ENCODE data around the gene S1PR4.
"Not testable (repeated sequence)": the region's sequence is repeated elsewhere in the genome, so short reads cannot be mapped to it uniquely, and the experiment has no call there.

Gene S1PR4

DNA sequence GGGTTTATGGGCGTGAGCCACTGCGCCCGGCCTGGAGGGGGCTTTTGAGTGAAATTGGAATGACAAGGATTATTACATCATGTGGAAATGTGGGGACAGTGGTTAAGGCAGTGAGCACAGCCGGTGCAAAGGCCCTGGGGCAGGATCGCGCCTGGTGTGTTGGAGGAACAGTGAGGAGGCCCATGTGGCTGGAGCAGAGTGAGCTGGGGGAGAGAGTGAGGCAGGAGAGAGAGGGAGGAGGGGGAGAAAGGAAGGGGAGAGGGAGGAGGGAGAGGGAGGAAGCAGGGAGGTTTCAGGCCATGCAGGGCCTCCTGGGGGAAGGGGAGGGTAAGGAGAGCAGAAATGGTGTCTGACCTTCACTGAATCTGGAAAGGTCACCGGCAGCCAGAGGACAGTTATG lies 34.6 kb downstream of the S1PR4 start:
- Histone ChIP-seq H3K36me3 (ENCODE audit: control insufficient read depth, insufficient read depth, low read length) (no peaks in the 10 kb centered on the region; the same call in 1 of the 2 replicates), H3K4me3 (replicated peaks; ENCODE audit: low read depth, low read length) (no peak overlapping the region), H3K27me3 (replicated peaks; ENCODE audit: control insufficient read depth, insufficient read depth, low read length) (no peaks in the 10 kb centered on the region)
- TF ChIP-seq, protein P1, sequence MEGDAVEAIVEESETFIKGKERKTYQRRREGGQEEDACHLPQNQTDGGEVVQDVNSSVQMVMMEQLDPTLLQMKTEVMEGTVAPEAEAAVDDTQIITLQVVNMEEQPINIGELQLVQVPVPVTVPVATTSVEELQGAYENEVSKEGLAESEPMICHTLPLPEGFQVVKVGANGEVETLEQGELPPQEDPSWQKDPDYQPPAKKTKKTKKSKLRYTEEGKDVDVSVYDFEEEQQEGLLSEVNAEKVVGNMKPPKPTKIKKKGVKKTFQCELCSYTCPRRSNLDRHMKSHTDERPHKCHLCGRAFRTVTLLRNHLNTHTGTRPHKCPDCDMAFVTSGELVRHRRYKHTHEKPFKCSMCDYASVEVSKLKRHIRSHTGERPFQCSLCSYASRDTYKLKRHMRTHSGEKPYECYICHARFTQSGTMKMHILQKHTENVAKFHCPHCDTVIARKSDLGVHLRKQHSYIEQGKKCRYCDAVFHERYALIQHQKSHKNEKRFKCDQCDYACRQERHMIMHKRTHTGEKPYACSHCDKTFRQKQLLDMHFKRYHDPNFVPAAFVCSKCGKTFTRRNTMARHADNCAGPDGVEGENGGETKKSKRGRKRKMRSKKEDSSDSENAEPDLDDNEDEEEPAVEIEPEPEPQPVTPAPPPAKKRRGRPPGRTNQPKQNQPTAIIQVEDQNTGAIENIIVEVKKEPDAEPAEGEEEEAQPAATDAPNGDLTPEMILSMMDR (IDR thresholded peaks at IDR 0.05; ENCODE audit: insufficient read depth, low read length, poor library complexity, severe bottlenecking), result no peak
- no peak for DNase-seq (ENCODE audit: extremely low read depth, insufficient read length)

DNA sequence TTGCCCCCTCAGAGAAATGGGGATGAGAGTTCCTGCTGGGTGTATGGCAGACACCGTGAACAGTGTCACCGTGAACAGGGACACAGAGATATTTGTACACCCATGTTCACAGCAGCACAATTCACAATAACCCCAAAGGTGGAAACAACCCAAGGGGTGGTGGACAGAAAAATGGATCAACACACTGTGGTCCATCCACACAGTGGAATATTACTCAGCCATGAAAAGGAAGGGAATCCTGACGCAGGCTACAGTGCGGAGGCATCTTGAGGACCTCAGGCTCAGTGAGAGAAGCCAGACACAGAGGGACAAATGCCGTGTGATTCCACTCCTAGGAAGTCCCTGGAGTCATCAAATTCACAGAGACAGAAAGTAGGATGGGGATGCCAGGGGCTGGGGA lies 38.3 kb downstream of the S1PR4 start:
- no peaks in the 10 kb centered on the region for H3K36me3 ChIP-seq (ENCODE audit: control insufficient read depth, insufficient read depth, low read length)
- no peaks in the 10 kb centered on the region for H3K27me3 ChIP-seq (replicated peaks; ENCODE audit: control insufficient read depth, insufficient read depth, low read length)
- H3K4me3 ChIP-seq (replicated peaks; ENCODE audit: low read depth, low read length), result no peak overlapping the region
- DNase-seq (ENCODE audit: extremely low read depth, insufficient read length), result no peak
- TF ChIP-seq, protein P1 (IDR thresholded peaks at IDR 0.05; ENCODE audit: insufficient read depth, low read length, poor library complexity, severe bottlenecking), result no peak

DNA sequence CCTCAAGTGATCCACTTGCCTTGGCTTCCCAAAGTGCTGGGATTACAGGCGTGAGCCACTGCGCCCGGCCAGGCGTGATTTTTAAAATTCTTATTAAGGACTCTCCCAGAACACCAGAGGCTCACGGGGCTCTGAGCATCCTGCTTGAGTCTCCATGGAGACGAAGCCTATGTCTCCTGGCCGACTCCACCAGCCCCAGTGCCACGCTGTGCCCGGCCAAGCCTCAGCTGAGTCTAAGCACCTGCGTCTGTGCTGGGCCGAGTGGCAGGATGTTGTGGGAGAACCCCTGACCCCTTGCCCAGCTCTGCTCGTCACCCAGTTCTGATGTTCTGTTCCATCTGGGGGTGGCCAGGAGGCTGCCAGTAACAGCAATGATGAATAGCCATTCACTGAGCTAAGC lies 42.0 kb downstream of the S1PR4 start:
- TF ChIP-seq, protein P1 (IDR thresholded peaks at IDR 0.05; ENCODE audit: insufficient read depth, low read length, poor library complexity, severe bottlenecking), result no peak
- Histone ChIP-seq H3K36me3 (ENCODE audit: control insufficient read depth, insufficient read depth, low read length) (no peaks in the 10 kb centered on the region), H3K4me3 (replicated peaks; ENCODE audit: low read depth, low read length) (no peak overlapping the region), H3K27me3 (replicated peaks; ENCODE audit: control insufficient read depth, insufficient read depth, low read length) (no peaks in the 10 kb centered on the region)
- no peak for DNase-seq (ENCODE audit: extremely low read depth, insufficient read length)

DNA sequence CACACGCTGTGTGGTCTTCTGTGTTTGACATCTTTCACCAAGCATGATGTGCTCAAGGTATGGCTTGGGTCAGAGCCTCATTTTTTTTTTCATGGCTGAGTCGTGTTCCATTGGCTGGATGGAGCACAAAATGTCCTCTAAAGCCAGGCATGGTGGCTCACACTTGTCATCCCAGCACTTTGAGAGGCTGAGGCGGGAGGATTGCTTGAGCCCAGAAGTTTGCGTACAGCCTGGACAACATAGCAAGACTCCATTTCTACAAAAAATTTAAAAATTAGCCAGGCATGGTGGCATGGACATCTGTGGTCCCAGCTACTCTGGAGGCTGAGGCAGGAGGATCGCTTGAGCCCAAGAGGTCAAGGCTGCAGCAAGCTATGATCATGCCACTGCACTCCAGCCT lies 43.0 kb downstream of the S1PR4 start:
- not testable (repeated sequence) for H3K27me3 ChIP-seq (replicated peaks; ENCODE audit: control insufficient read depth, insufficient read depth, low read length); DNase-seq (ENCODE audit: extremely low read depth, insufficient read length); H3K36me3 ChIP-seq (ENCODE audit: control insufficient read depth, insufficient read depth, low read length); H3K4me3 ChIP-seq (replicated peaks; ENCODE audit: low read depth, low read length)

DNA sequence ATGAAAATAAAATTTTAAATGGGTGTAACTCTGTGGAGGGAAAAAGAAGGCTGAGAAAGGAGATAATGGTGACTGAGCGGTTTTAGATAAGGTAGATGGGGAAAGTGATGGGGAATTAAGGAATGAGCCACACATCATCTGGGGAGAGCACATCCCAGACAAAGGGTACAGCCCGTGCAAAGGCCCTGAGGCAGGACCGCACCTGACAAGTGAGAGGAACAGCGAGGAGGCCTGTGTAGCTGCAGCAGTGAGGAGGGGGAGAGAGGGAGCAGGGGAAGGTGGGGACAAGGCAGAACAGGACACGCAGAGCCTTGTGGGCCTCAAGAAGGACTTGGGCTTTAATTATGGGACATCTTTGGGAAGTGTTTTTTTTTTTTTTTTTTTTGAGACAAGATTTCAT lies 44.1 kb downstream of the S1PR4 start:
- H3K27me3 ChIP-seq (replicated peaks; ENCODE audit: control insufficient read depth, insufficient read depth, low read length), result peaks cover 3% of the 10 kb centered on the region; the same call in 1 of the 2 replicates
- no peaks in the 10 kb centered on the region for H3K36me3 ChIP-seq (ENCODE audit: control insufficient read depth, insufficient read depth, low read length)
- H3K4me3 ChIP-seq (replicated peaks; ENCODE audit: low read depth, low read length), result no peak overlapping the region
- no peak for DNase-seq (ENCODE audit: extremely low read depth, insufficient read length)
- TF ChIP-seq, protein P1 (IDR thresholded peaks at IDR 0.05; ENCODE audit: insufficient read depth, low read length, poor library complexity, severe bottlenecking), result no peak

DNA sequence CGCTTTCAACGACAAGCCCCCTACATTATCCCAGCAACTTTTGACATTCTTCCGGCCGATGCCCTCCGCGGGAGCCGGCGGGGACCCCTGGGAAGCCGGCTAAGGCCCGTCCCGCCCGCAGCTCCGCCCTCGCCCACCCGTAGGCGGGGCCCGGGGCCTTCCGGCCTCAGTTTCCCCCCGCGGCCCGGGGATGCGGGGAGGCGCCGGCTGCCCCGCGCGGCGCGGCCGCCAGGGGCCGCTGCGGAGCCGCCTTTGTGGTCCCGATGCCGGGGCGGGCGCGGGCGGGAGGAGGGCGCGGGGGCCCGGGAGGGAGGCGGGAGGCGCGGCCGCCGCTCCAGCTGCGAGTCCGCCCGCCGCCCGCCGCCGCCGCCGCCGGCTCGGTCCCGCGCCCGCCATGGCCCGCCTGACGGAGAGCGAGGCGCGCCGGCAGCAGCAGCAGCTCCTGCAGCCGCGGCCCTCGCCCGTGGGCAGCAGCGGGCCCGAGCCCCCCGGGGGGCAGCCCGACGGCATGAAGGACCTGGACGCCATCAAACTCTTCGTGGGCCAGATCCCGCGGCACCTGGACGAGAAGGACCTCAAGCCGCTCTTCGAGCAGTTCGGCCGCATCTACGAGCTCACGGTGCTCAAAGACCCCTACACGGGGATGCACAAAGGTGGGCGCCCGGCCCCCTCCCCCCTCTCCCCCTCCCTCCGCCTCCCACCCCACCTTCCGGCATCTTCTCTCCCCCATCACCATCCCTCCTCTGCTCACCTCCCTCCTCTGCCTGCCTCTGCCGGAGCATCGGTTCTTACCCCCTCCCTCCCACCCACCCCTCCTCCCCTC lies 46.0 kb downstream of the S1PR4 start, which contains the start of gene CELF5:
CELF5 (plus strand) TSS at position 316 of the 823 bp plus-strand sequence; CDS start at position 395, 79 bp downstream.
- TF ChIP-seq, protein P1 (IDR thresholded peaks at IDR 0.05; ENCODE audit: insufficient read depth, low read length, poor library complexity, severe bottlenecking), result no peak
- Histone ChIP-seq H3K4me3 (replicated peaks; ENCODE audit: low read depth, low read length) (no peak within 1 kb of the TSS), H3K36me3 (ENCODE audit: control insufficient read depth, insufficient read depth, low read length) (no peaks in the 10 kb centered on the region), H3K27me3 (replicated peaks; ENCODE audit: control insufficient read depth, insufficient read depth, low read length) (peaks cover 4% of the 10 kb centered on the region)
- no peak for DNase-seq (ENCODE audit: extremely low read depth, insufficient read length)
